SK-N-SH (cell line): Measurements from ENCODE around the gene GSTM2. TPM values are rescaled to one million over a fixed set of nuclear protein-coding genes. Genes with fewer than 3 reads are reported as not detected.

ENCODE experiments used
- CTCF ChIA-PET: fragments of 300-600, 350-600 bp; formaldehyde crosslinking; extraction: SDS; loops from one replicate; lab custom pipeline; 2021; lab: Yijun Ruan, JAX
- POLR2A ChIA-PET: fragments of 350-600 bp; sonication (Branson Sonifier 250); formaldehyde crosslinking; extraction: SDS; loops from one replicate; lab custom pipeline; 2020; ENCODE audit warnings: antibody characterized with exemption, inconsistent platforms; lab: Yijun Ruan, JAX
- DNase-seq: peaks from one replicate; pipeline ENCODE4 v3.0.0; 2012
- H2AFZ ChIP-seq: fragments of 200-600 bp; sonication (generic); 2 replicates; pipeline ENCODE4 v1.8.1; 2016; ENCODE audit warnings: antibody characterized with exemption, mild to moderate bottlenecking, low read depth
- H3F3A ChIP-seq: fragments of 200-600 bp; sonication (generic); replicated peaks from 2 replicates; pipeline ENCODE3; 2016; ENCODE audit warnings: antibody characterized with exemption, mild to moderate bottlenecking; ENCODE audit not compliant: insufficient read depth
- H3K27ac ChIP-seq, 2 experiments: fragments of 200-500 bp in 1 of 2; fragments of 200-600 bp in 1 of 2; sonication (Bioruptor generic) in 1 of 2; sonication (generic), shearing (Covaris generic) in 1 of 2; 2 replicates each; pipeline versions ENCODE4 v1.5.1 to v1.6.1; 2014 to 2016; ENCODE audit warnings: low read depth in 2 of 2, inconsistent platforms in 1 of 2, low read length in 1 of 2, mild to moderate bottlenecking in 1 of 2, mixed read lengths in 1 of 2
- H3K27me3 ChIP-seq: fragments of 200-600 bp; sonication (generic), shearing (Covaris generic); 2 replicates; pipeline ENCODE4 v1.6.1; 2016; ENCODE audit warnings: mixed run types; ENCODE audit not compliant: insufficient read depth
- H3K36me3 ChIP-seq, 2 experiments: fragments of 200-500 bp in 1 of 2; fragments of 200-600 bp in 1 of 2; sonication (Bioruptor generic) in 1 of 2; sonication (generic) in 1 of 2; replicated peaks in 1 of 2; 2 replicates each; pipeline versions ENCODE3 to v1.5.1; 2014 to 2016; ENCODE audit warnings: low read length in 1 of 2, mild to moderate bottlenecking in 1 of 2; ENCODE audit not compliant: insufficient read depth in 2 of 2, control insufficient read depth in 1 of 2
- H3K4me1 ChIP-seq, 2 experiments: fragments of 200-500 bp in 1 of 2; fragments of 200-600 bp in 1 of 2; sonication (Bioruptor generic) in 1 of 2; sonication (generic), shearing (Covaris generic) in 1 of 2; 2 replicates each; pipeline versions ENCODE4 v1.5.1 to v1.6.1; 2014 to 2016; ENCODE audit warnings: low read depth in 1 of 2, low read length in 1 of 2, mixed run types in 1 of 2; ENCODE audit not compliant: insufficient read depth in 2 of 2, control insufficient read depth in 1 of 2
- H3K4me2 ChIP-seq: fragments of 200-600 bp; sonication (generic), shearing (Covaris generic); 2 replicates; pipeline ENCODE4 v1.6.1; 2017; ENCODE audit warnings: mixed run types
- H3K4me3 ChIP-seq, 2 experiments: fragments of 200-500 bp in 1 of 2; fragments of 200-600 bp in 1 of 2; sonication (Bioruptor generic) in 1 of 2; sonication (generic), shearing (Covaris generic) in 1 of 2; 2 replicates each; pipeline versions ENCODE4 v1.5.1 to v1.8.1; 2014 to 2016; ENCODE audit warnings: low read depth in 2 of 2, inconsistent platforms in 1 of 2, low read length in 1 of 2, mild to moderate bottlenecking in 1 of 2, mixed read lengths in 1 of 2, moderate library complexity in 1 of 2
- H3K79me2 ChIP-seq: fragments of 200-600 bp; sonication (generic); 2 replicates; pipeline ENCODE4 v1.8.1; 2017; ENCODE audit warnings: mild to moderate bottlenecking; ENCODE audit not compliant: insufficient read depth
- H3K9ac ChIP-seq: fragments of 200-600 bp; sonication (generic); 2 replicates; pipeline ENCODE4 v1.6.1; 2017; ENCODE audit warnings: mixed run types
- H3K9me2 ChIP-seq: fragments of 200-600 bp; sonication (generic); 2 replicates; pipeline ENCODE4 v1.6.1; 2017; ENCODE audit warnings: mixed run types
- H3K9me3 ChIP-seq: fragments of 200-600 bp; sonication (generic); 2 replicates; pipeline ENCODE4 v1.6.1; 2017; ENCODE audit warnings: mixed run types, mild to moderate bottlenecking, moderate library complexity
- H4K20me1 ChIP-seq: fragments of 200-600 bp; sonication (generic); 2 replicates; pipeline ENCODE4 v1.6.1; 2017; ENCODE audit warnings: mild to moderate bottlenecking, mixed run types; ENCODE audit not compliant: insufficient read depth
- EP300 ChIP-seq, 2 experiments: IDR thresholded peaks; 2 replicates each; pipeline versions ENCODE4 v1.4.0 to v1.6.1; 2012; ENCODE audit warnings: borderline replicate concordance in 1 of 2, low read depth in 1 of 2, low read length in 1 of 2
- GABPA ChIP-seq: IDR thresholded peaks from 2 replicates; pipeline ENCODE4 v1.4.0; 2012; ENCODE audit warnings: low read depth, mild to moderate bottlenecking
- IRF3 ChIP-seq: fragments of 150-350 bp; IDR thresholded peaks from 2 replicates; pipeline ENCODE4 v1.6.1; 2016; ENCODE audit warnings: mild to moderate bottlenecking, low read depth, low read length
- MAX ChIP-seq: IDR thresholded peaks from 2 replicates; pipeline ENCODE4 v1.4.0; 2012; ENCODE audit warnings: low read depth
- NFIC ChIP-seq: IDR thresholded peaks from 2 replicates; pipeline ENCODE4 v1.4.0; 2012; ENCODE audit warnings: borderline replicate concordance
- RAD21 ChIP-seq: IDR thresholded peaks from 2 replicates; pipeline ENCODE4 v1.6.1; 2012; ENCODE audit warnings: mild to moderate bottlenecking, low read length
- RFX5 ChIP-seq: IDR thresholded peaks from 2 replicates; pipeline ENCODE4 v1.6.1; 2012; ENCODE audit warnings: mild to moderate bottlenecking, improper control_type of control experiment, low read length
- SMC3 ChIP-seq: IDR thresholded peaks from 2 replicates; pipeline ENCODE4 v1.6.1; 2012; ENCODE audit warnings: low read depth, low read length, improper control_type of control experiment
- TAF1 ChIP-seq: IDR thresholded peaks from 2 replicates; pipeline ENCODE4 v1.6.1; 2012; ENCODE audit warnings: low read depth, mild to moderate bottlenecking, low read length, moderate library complexity, borderline replicate concordance
- TEAD4 ChIP-seq: IDR thresholded peaks from 2 replicates; pipeline ENCODE4 v1.4.0; 2012; ENCODE audit warnings: mild to moderate bottlenecking, borderline replicate concordance; ENCODE audit not compliant: insufficient read depth
- YY1 ChIP-seq: IDR thresholded peaks from 2 replicates; pipeline ENCODE4 v1.4.0; 2012; ENCODE audit warnings: low read depth, mild to moderate bottlenecking
- WGBS: methylation state at CpG from one replicate; pipeline ENCODE4 v1.1.6; 2017; ENCODE audit warnings: low lambda C conversion rate; 5-methylcytosine and 5-hydroxymethylcytosine counted together
- polyA plus RNA-seq, 3 experiments: library from polyadenylated mRNA; depleted of rRNA; stranded (reverse); fragments of >200 nt; gene quantifications; 2 replicates each; pipeline ENCODE4 v1.2.3, GENCODE V29; 2012
- TF ChIP-seq, protein P1 (sequence below): fragments of 200-600 bp; sonication (generic); IDR thresholded peaks from 2 replicates; pipeline ENCODE4 v1.6.1; 2017; ENCODE audit warnings: antibody characterized with exemption, mild to moderate bottlenecking, moderate library complexity

Gene GSTM2
- polyA plus RNA-seq, 1 of the 3 experiments (the other 2 are of a cell fraction), result 70.2 TPM

GRCh38 chr1:109644670-109645069 lies 23.2 kb upstream of the GSTM2 start:
- Histone ChIP-seq H2AFZ (no peak overlapping the region), H4K20me1 (no peaks in the 10 kb centered on the region), H3F3A (peaks cover 4% of the 10 kb centered on the region), H3K79me2 (no peaks in the 10 kb centered on the region), H3K27ac (no peak overlapping the region; a peak in 1 of 4 replicates), H3K4me3 (no peak overlapping the region), H3K9me3 (no peaks in the 10 kb centered on the region), H3K27me3 (no peaks in the 10 kb centered on the region), H3K9me2 (no peaks in the 10 kb centered on the region), H3K9ac (no peak overlapping the region), H3K4me1 (peaks cover 7 to 33% of the 10 kb centered on the region in 2 experiments; a peak in 3 of 4 replicates), H3K4me2 (no peak overlapping the region), H3K36me3 (no peaks in the 10 kb centered on the region)
- ChIA-PET CTCF (interaction anchor here (1.1 to 11.4 kb wide), 5 partner anchors 17 to 132 kb away, joined by 3 to 297 read pairs (median 5); partner anchors contain the start of gene GPR61), POLR2A (interaction anchor here (1.2 kb wide), 1 partner anchor 9 kb away, joined by 3 read pairs; no protein-coding TSS in a partner anchor)
- TF ChIP-seq NFIC (0 out of 2 replicates have a peak, but pooled peaks have one; percentile 9), YY1 (no peak)
- no peak for DNase-seq
- 84% methylated on average over 5 of the region's 10 CpGs for WGBS

DNA sequence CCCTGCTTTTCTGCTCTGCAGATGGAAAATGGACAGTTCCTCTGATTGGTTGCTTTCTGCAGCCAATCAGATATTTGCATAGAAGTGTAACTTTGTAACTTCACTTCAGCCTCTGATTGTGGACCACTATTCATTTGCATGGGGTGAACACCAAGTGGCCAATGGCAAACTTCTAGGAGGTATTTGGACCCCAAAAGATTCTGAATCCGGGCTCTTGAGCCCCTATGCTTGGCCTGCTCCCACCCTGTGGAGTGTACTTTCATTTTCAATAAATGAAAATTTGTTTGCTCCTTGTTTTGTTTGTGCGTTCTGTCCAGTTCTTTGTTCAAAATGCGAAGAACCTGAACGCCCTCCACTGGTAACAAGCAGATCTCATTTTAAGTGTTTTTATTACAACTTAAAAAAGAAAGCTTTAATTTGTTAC lies 18.4 kb upstream of the GSTM2 start:
- DNase-seq, result peak; percentile 56
- peak overlapping the region; percentile 35 for H3K4me2 ChIP-seq
- peak overlapping the region in 1 of 2 experiments; percentile 90; a peak in 2 of 4 replicates for H3K27ac ChIP-seq
- TF ChIP-seq MAX (no peak), RFX5 (0 out of 2 replicates have a peak, but pooled peaks have one; percentile 9), TEAD4 (no peak), GABPA (no peak), SMC3 (peak; percentile 50; the same call in 1 of the 2 replicates), RAD21 (peak; percentile 81), EP300 (IDR thresholded peaks at IDR 0.05; ENCODE audit: borderline replicate concordance in 1 of 2, low read depth in 1 of 2, low read length in 1 of 2) (no peak), TAF1 (no peak), IRF3 (no peak)
- TF ChIP-seq, protein P1, sequence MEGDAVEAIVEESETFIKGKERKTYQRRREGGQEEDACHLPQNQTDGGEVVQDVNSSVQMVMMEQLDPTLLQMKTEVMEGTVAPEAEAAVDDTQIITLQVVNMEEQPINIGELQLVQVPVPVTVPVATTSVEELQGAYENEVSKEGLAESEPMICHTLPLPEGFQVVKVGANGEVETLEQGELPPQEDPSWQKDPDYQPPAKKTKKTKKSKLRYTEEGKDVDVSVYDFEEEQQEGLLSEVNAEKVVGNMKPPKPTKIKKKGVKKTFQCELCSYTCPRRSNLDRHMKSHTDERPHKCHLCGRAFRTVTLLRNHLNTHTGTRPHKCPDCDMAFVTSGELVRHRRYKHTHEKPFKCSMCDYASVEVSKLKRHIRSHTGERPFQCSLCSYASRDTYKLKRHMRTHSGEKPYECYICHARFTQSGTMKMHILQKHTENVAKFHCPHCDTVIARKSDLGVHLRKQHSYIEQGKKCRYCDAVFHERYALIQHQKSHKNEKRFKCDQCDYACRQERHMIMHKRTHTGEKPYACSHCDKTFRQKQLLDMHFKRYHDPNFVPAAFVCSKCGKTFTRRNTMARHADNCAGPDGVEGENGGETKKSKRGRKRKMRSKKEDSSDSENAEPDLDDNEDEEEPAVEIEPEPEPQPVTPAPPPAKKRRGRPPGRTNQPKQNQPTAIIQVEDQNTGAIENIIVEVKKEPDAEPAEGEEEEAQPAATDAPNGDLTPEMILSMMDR, result peak; percentile 57
- ChIA-PET POLR2A (interaction anchor here (0.9 to 4.0 kb wide), 5 partner anchors 10 to 117 kb away, joined by 3 to 21 read pairs (median 5); partner anchors contain the start of gene GNAI3), CTCF (interaction anchor here (0.6 to 11.4 kb wide), 62 partner anchors 9 to 468 kb away, joined by 3 to 297 read pairs (median 4); partner anchors contain the start of genes AHCYL1, AMPD2, CYB561D1 and EPS8L3)
- H3K4me3 ChIP-seq, result peak overlapping the region; percentile 34 to 52; a peak in 3 of 4 replicates
- H2AFZ ChIP-seq, result no peak overlapping the region
- H3K9me2 ChIP-seq, result no peaks in the 10 kb centered on the region
- H3K9ac ChIP-seq, result no peak overlapping the region
- no peaks in the 10 kb centered on the region for H3K79me2 ChIP-seq
- H3K9me3 ChIP-seq, result no peaks in the 10 kb centered on the region
- no peaks in the 10 kb centered on the region for H3K36me3 ChIP-seq
- WGBS, result 24% methylated on average over 4 of the region's 4 CpGs
- no peaks in the 10 kb centered on the region for H3F3A ChIP-seq
- H3K27me3 ChIP-seq, result no peaks in the 10 kb centered on the region
- no peaks in the 10 kb centered on the region for H4K20me1 ChIP-seq
- H3K4me1 ChIP-seq, result peaks cover 7 to 30% of the 10 kb centered on the region in 2 experiments
